DMS153 (cell line): ENCODE results near the gene POU2AF3.
"Not testable (repeated sequence)": the region's sequence is repeated elsewhere in the genome, so short reads cannot be mapped to it uniquely, and the experiment has no call there.

Source experiments
- DNase-seq: peaks from one replicate; lab custom pipeline; 2025; lab: John Stamatoyannopoulos, UW

Gene POU2AF3

GRCh38 chr11:111298413-111299100, at the start of gene POU2AF3:
TSS of gene POU2AF3 (plus strand) at chr11:111298546. CDS start at chr11:111298582, 36 bp downstream.
- no peak for DNase-seq

- no peak for DNase-seq
Observed at GRCh38 chr11:111250936-111251335, 47.4 kb upstream of the POU2AF3 start.

- no peak for DNase-seq
Observed at GRCh38 chr11:111253131-111253530, 45.2 kb upstream of the POU2AF3 start.

GRCh38 chr11:111253630-111254029, 44.7 kb upstream of the POU2AF3 start:
- no peak for DNase-seq

GRCh38 chr11:111258046-111258445, 40.3 kb upstream of the POU2AF3 start:
- DNase-seq, result no peak

GRCh38 chr11:111259896-111260295, 38.5 kb upstream of the POU2AF3 start:
- no peak for DNase-seq

DNA sequence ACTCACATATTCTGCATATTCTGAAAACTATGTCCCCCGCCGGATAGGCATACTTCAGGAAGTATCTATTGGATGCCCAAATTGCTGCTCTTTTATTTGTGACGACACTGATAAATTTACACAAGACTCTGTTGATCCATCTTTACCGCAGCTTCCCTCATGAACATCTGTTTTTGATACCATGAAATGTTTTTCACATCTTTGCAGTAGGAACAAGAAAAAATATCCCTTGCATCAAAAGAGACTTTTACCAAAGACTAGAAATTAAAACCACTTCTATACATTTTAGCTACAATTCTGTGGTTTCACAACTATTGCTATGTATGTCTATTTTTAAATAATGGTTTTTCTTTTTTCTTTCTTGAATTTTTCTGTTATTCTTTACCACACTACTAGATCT, 37.5 kb upstream of the POU2AF3 start:
- DNase-seq, result no peak

DNA sequence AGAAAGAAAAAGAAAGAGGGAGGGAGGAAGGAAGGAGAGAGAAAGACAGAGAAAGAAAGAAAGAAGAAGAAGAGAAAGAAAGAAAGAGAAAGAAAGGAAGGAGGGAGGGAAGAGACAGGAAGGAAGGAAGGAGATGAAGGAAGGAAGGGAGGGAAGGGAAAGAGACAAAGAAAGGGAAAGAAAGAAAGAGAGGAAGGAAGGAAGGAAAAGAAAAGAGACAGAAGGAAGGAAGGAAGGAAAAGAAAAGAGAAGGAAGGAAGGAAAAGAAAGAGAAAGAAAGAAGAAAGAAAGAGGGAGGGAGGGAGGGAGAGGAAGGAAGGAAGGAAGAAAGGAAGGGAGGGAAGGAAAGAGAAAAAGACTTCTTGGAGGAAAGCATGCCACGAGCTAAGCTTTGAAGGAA, 33.7 kb upstream of the POU2AF3 start:
- no peak for DNase-seq

- DNase-seq, result no peak
Observed at GRCh38 chr11:111265421-111265820, 32.9 kb upstream of the POU2AF3 start.

DNA sequence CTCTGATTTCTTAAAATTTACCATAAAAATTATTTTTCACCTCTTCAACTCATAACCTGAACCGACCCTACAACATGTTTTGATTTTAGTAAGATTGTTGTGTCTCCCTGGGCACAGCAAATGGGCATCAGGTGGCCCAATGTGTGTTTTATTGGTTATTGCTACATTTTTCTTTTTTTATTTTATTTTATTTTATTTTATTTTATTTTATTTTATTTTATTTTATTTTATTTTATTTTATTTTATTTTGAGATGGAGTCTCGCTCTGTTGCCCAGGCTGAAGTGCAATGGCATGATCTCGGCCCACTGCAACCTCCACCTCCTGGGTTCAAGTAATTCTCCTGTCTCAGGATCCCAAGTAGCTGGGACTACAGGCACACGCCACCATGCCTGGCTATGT, 30.0 kb upstream of the POU2AF3 start:
- not testable (repeated sequence) for DNase-seq

- DNase-seq, result no peak
Observed at GRCh38 chr11:111269146-111269868, 29.0 kb upstream of the POU2AF3 start.

DNA sequence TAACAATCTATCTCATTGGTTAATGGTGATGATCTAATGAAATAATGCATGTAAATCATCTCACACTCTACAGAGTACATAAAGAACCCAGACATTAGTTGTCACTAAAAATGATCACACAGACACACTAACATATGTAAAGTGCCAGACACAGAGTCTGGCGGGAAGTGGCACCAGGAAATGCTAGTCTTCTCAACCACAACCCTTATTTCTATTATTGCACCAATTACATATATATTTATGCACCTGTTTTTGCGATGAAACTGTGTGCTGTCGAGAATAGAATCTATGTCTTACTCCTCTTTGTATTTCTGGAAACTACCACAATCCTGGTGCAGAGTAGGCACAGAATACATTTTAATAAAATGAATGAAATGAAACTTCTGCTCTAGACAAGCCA, 25.9 kb upstream of the POU2AF3 start:
- DNase-seq, result no peak

GRCh38 chr11:111282562-111283075, 15.7 kb upstream of the POU2AF3 start:
- DNase-seq, result no peak

DNA sequence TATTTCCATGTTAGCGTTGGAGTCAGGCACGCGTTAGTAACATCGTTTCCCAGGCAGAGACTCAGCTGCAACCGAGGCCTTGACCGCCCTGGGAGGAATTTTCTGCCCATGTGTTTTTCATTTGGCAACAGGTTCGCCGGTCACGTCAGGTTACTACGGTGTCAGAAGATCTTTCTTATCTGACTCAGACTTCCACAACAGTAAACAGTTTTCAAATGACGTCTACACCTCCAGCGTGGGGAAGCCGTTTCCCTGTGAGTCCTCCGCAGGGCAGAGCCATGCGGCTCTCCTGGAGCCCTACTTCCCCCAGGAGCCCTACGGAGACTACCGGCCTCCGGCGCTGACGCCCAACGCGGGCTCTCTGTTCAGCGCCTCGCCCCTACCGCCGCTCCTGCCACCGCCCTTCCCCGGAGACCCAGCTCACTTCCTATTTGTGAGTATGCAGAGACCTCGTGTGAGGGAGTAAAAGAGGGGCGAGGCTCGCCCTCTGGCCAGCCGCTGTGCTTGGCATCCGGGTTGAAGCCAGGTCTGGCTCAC, 14.3 kb upstream of the POU2AF3 start:
- DNase-seq, result no peak

DNA sequence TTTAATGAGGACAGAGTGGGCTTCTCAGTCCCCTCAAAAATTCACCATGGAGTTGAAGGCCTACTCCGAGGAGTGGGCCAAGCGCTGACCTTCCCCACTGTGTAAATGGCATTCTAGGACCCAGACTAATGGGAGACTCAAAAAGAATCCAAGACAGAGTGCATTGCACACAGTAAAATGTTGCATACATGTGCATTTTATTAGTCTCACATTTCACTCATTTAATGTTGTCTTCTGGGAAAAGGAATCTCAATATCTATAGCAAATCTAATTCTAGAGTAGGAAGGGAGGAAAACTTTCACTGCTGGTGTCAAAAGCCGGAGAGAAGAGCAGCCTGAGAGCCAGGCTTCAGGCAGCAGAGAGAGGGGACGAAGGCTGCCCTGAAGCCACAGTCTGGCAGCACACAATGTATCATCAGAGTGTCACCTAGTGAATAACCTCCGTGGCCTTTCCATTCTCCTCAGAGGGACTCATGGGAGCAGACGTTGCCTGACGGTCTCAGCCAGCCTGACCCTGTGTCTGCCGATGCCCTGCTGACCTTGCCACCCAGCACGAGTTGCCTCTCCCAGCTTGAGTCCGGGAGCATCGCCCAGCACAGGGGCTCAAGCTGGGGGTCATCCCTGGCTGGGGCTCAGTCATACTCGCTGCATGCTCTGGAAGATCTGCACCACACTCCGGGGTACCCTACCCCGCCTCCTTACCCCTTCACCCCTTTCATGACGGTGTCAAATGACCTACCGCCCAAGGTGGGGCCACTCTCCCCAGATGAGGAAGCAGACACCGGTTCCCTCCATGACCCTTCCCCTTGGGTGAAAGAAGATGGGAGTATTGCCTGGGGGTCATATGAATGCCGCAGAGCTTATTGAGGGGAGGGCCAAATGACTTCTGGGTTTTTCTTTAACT, 12.9 kb upstream of the POU2AF3 start:
- DNase-seq, result no peak

GRCh38 chr11:111291764-111292163, 6.6 kb upstream of the POU2AF3 start:
- no peak for DNase-seq

GRCh38 chr11:111292408-111292807, 5.9 kb upstream of the POU2AF3 start:
- not testable (repeated sequence) for DNase-seq

- DNase-seq, result no peak
Observed at GRCh38 chr11:111296196-111296595, 2.1 kb upstream of the POU2AF3 start.

DNA sequence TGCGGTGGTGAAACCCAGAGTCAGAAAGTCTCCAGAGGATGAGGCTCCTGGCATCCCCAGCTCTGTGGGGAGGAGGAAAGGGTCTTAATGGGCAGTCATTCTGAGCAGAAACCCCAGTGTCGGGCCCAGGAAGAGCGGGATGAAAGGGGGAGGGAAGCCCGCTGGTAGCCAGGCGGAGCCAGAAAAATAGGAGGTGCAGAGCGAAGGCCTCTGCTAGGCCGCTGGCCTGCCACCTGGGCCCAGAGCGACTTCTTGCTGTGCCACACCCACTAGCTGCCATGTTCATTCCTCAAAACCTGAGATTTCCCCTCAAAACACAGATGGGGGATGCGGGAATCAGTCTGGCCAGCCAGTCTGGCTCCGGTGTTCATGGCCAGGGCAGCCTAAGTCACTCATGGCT, 650 bp upstream of the POU2AF3 start:
- DNase-seq, result no peak

- DNase-seq, result no peak
Observed at GRCh38 chr11:111299101-111300026, 1.0 kb downstream of the POU2AF3 start.

DNA sequence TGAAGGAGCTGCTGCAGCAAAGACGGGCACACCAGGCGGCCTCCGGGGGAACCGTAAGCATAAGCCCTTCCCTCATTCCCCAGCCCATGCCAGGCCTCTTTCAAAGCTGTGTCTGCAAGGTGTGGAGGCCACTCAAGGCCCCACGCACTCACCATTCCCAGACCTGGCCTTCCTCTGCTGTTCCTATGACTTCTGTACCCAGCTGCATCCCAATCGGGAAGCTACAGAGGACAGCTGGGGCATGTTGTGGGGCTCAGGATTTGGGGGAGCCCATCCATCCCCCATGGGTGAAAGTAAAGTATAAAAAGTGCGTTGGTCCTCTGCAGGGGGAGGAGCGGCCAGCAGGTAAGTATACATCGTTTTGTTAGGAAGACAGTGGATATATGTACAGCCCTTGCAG, 2.2 kb downstream of the POU2AF3 start:
- no peak for DNase-seq
